ENCODE data around the gene ZC3HAV1L.
"Not testable (repeated sequence)": the region's sequence is repeated elsewhere in the genome, so short reads cannot be mapped to it uniquely, and the experiment has no call there.

- TF ChIP-seq CTCF, POLR2AphosphoS5, POLR2A (IDR thresholded peaks at IDR 0.05): not testable (repeated sequence)
These were observed 59.7 kb downstream of the ZC3HAV1L start for GRCh38 chr7:138976161-138976560.

Data from breast epithelium (tissue), 3 donors.